Measurements from ENCODE around the gene HS6ST2.

HS6ST2 gene

DNA sequence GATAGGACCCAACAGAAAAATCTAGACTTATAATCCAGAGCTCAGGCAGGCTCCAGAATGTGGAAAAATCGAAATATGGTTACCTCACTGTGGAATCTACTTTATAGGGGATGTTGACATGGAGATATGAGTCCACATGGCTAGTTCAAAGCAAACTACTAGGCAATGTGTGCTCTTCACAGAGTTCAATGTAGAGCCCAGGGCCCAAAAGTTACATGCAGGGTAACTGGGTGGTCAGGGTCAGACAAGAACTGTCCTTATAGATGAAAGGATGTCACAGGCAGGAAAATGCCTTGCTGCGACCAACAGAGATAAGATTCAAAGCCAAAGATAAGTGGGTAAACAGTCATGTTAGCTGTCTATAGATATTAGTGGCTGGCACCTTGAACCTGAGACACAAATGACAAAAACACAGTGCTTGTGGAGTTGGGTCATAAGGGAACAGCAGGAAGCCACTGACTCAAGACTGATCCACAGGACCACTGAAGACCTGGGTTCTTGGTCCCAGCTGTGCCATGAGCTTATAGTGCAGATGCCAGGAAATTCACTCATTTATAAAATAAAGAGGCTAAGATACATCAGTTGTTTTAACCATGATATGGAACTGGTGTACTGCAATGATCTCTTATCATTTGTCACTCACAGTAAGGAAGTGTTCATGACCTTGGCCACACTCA lies 367.9 kb downstream of the HS6ST2 start:
- DNase-seq (ENCODE audit: low read depth), result no peak
- TF ChIP-seq CTCF (conservative IDR thresholded peaks at IDR 0.05; ENCODE audit: control insufficient read depth, insufficient read depth, low read depth, low read length), result no peak
- H3K4me3 ChIP-seq (ENCODE audit: control insufficient read depth, low read depth, low read length), result no peak overlapping the region

DNA sequence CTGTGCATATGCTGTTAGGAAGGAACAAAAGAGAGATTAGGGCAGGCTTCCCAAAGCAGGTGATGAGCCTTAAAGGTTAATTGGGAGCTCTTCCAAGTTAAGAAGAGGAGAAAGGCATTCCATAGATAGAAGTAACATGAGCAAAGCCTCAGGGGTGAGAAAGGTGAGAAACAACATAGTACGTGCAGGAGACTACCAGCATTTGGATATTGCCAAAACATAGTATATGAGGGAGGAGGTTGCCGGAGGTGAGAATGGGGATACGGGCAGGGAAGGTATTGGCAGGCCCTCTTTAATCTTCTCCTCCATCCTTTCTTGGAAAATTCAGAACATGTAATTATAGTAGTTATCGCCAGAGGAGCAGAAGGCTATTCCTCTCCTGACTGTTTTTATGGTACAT lies 373.5 kb downstream of the HS6ST2 start:
- no peak for TF ChIP-seq CTCF (conservative IDR thresholded peaks at IDR 0.05; ENCODE audit: control insufficient read depth, insufficient read depth, low read depth, low read length)
- no peak for DNase-seq (ENCODE audit: low read depth)
- H3K4me3 ChIP-seq (ENCODE audit: control insufficient read depth, low read depth, low read length), result no peak overlapping the region

GRCh38 chrX:132576939-132577338 lies 381.5 kb downstream of the HS6ST2 start:
- no peak overlapping the region for H3K4me3 ChIP-seq (ENCODE audit: control insufficient read depth, low read depth, low read length)
- no peak for TF ChIP-seq CTCF (conservative IDR thresholded peaks at IDR 0.05; ENCODE audit: control insufficient read depth, insufficient read depth, low read depth, low read length)
- no peak for DNase-seq (ENCODE audit: low read depth)

All from fibroblast of mammary gland (primary cell).